CD4-positive, alpha-beta T cell (primary cell): ENCODE data around the gene ETS2. TPM values are rescaled to one million over a fixed set of nuclear protein-coding genes. Genes with fewer than 3 reads are reported as not detected.
A peak's percentile ranks its signal among the peaks of the same experiment; 100 is the strongest.

Experiments used
- ATAC-seq: fragments of 200-7000 bp; cut with Tn5 transposase; one replicate; pipeline ENCODE4 v1.10.0; 2022; ENCODE audit warnings: mild to moderate bottlenecking; ENCODE audit not compliant: poor library complexity
- CTCF ChIA-PET: fragments of 350-600 bp; sonication (Branson Sonifier 250); formaldehyde crosslinking; loops from one replicate; lab custom pipeline; 2021; ENCODE audit warnings: antibody characterized with exemption, inconsistent platforms; lab: Charles Lee
- POLR2A ChIA-PET: fragments of 350-600 bp; sonication (Branson Sonifier 250); formaldehyde crosslinking; loops from one replicate; lab custom pipeline; 2021; ENCODE audit warnings: antibody characterized with exemption, inconsistent platforms; lab: Charles Lee
- DNase-seq, 14 experiments: peaks; one replicate each; pipeline ENCODE4 v3.0.0-alpha.2; 2013 to 2020; ENCODE audit warnings: mixed read lengths in 2 of 14
- H3K27ac ChIP-seq, 2 donors: one replicate each; pipeline versions ENCODE4 v1.5.1 to v1.7.0; 2013; ENCODE audit warnings: low read length in 2 of 2, low read depth in 1 of 2, mild to moderate bottlenecking in 1 of 2
- H3K27me3 ChIP-seq, 2 experiments: 1 replicate in 1 of 2; 2 replicates in 1 of 2; pipeline versions ENCODE4 v1.6.1 to v1.7.0; 2013; ENCODE audit warnings: low read length in 2 of 2, control low read depth in 1 of 2, mild to moderate bottlenecking in 1 of 2, moderate library complexity in 1 of 2; ENCODE audit not compliant: insufficient read depth in 2 of 2, control insufficient read depth in 1 of 2
- H3K36me3 ChIP-seq: one replicate; pipeline ENCODE4 v1.6.1; 2013; ENCODE audit warnings: low read length, control low read depth; ENCODE audit not compliant: insufficient read depth
- H3K4me1 ChIP-seq: one replicate; pipeline ENCODE4 v1.6.1; 2013; ENCODE audit warnings: low read length, control low read depth; ENCODE audit not compliant: insufficient read depth
- H3K4me3 ChIP-seq: one replicate; pipeline ENCODE4 v1.5.1; 2013; ENCODE audit warnings: mild to moderate bottlenecking, low read length, moderate library complexity
- H3K9me3 ChIP-seq, 2 experiments: 1 replicate in 1 of 2; 2 replicates in 1 of 2; pipeline versions ENCODE4 v1.6.1 to v1.7.0; 2013; ENCODE audit warnings: low read length in 2 of 2, mild to moderate bottlenecking in 2 of 2, control low read depth in 1 of 2, moderate library complexity in 1 of 2; ENCODE audit not compliant: control insufficient read depth in 1 of 2, insufficient read depth in 1 of 2
- H3K27ac Mint-ChIP-seq: one replicate; pipeline ENCODE4 v1.8.0; 2020; ENCODE audit warnings: mixed read lengths
- H3K27me3 Mint-ChIP-seq: one replicate; pipeline ENCODE4 v1.8.0; 2021; ENCODE audit warnings: mixed read lengths
- H3K36me3 Mint-ChIP-seq: one replicate; pipeline ENCODE4 v1.8.0; 2021; ENCODE audit warnings: low read depth, mixed read lengths
- H3K4me1 Mint-ChIP-seq: one replicate; pipeline ENCODE4 v1.8.0; 2021; ENCODE audit warnings: low read depth, mixed read lengths
- H3K4me3 Mint-ChIP-seq: one replicate; pipeline ENCODE4 v1.8.0; 2020; ENCODE audit warnings: mild to moderate bottlenecking, mixed read lengths
- H3K9me3 Mint-ChIP-seq: one replicate; pipeline ENCODE4 v1.8.0; 2020; ENCODE audit warnings: mixed read lengths
- intact Hi-C, 2 experiments: fragments of 100-400 bp; cut with DNase I in 1 of 2; cut with micrococcal nuclease in 1 of 2; formaldehyde crosslinking; loops; one replicate each; pipeline versions ENCODE4 v1.15.1 to v1.9.0; 2023 to 2025; cut with DNase I, micrococcal nuclease
- total RNA-seq, 174 experiments: library from RNA in 2 of 174; stranded (reverse) in 2 of 174; gene quantifications; one replicate each; pipeline ENCODE4 v1.2.3 and lab custom pipeline; 2021 to 2026
- TF ChIP-seq, protein P1 (sequence below): fragments of 200-600 bp; IDR thresholded peaks from one replicate; pipeline ENCODE4 v1.8.0; 2022; ENCODE audit warnings: antibody characterized with exemption, mild to moderate bottlenecking

ETS2 gene
- total RNA-seq, 2 experiments from 2014 or later = 11.4 to 13.9 TPM

DNA sequence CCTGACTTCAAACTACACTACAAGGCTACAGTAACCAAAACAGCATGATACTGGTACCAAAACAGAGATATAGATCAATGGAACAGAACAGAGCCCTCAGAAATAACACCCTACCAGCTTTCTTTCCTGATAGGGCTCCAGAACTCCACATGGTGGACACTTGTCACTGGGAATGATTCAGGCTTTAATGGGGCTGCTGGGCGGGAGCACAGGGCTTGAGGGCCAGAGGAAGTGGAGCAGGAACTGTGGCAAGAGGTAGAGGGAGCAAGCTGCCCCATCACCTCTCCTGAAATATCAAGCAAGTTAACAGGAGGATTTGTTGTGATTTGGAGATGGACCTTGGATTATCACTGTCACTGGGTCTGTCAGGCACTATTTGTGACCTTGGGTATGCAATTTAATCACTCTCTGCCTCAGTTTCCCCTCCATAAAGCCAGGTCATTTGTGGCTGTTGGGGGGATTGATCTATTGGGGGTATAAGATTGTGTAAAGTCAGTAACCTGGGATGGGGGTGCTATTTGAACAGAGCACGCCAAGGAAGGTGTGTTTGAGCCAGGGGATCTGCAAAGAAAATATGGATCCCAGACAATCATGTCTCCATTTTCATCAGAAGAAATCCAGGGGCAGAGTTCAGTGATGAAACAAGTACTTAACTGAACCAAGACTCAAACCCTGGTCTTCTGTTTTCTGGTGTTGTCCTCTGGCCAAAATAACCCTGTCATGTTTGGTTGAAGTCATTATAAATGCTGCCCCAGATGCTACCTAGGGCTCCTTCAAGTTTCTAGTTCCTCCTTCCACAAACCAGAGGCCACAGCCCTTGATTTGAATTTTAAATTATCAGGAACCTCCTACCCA, 25.2 kb downstream of the ETS2 start:
- Histone ChIP-seq H3K27me3 (no peaks in the 10 kb centered on the region), H3K4me3 (no peak overlapping the region), H3K4me1 (peaks cover 13% of the 10 kb centered on the region), H3K27ac (peak overlapping the region in 1 of 2 donors; percentile 53), H3K9me3 (peaks cover 0 to 5% of the 10 kb centered on the region in 2 experiments), H3K36me3 (no peaks in the 10 kb centered on the region)
- ChIA-PET POLR2A (interaction anchor here (1.8 kb wide), 1 partner anchor 25 kb away, joined by 7 read pairs; the partner anchor contains the start of gene ETS2), CTCF (no interaction called here)
- Mint-ChIP-seq H3K36me3 (no peaks in the 10 kb centered on the region), H3K27me3 (no peaks in the 10 kb centered on the region), H3K27ac (peak overlapping the region; percentile 3), H3K9me3 (no peaks in the 10 kb centered on the region), H3K4me3 (no peak overlapping the region), H3K4me1 (peaks cover 15% of the 10 kb centered on the region)
- TF ChIP-seq, protein P1, sequence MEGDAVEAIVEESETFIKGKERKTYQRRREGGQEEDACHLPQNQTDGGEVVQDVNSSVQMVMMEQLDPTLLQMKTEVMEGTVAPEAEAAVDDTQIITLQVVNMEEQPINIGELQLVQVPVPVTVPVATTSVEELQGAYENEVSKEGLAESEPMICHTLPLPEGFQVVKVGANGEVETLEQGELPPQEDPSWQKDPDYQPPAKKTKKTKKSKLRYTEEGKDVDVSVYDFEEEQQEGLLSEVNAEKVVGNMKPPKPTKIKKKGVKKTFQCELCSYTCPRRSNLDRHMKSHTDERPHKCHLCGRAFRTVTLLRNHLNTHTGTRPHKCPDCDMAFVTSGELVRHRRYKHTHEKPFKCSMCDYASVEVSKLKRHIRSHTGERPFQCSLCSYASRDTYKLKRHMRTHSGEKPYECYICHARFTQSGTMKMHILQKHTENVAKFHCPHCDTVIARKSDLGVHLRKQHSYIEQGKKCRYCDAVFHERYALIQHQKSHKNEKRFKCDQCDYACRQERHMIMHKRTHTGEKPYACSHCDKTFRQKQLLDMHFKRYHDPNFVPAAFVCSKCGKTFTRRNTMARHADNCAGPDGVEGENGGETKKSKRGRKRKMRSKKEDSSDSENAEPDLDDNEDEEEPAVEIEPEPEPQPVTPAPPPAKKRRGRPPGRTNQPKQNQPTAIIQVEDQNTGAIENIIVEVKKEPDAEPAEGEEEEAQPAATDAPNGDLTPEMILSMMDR = no peak
- intact Hi-C loops = loop anchor here in 1 of 2 experiments (5.0 kb wide), 1 partner anchor 99 kb away; no protein-coding TSS in a partner anchor
- no peak for ATAC-seq
- no peak for DNase-seq

DNA sequence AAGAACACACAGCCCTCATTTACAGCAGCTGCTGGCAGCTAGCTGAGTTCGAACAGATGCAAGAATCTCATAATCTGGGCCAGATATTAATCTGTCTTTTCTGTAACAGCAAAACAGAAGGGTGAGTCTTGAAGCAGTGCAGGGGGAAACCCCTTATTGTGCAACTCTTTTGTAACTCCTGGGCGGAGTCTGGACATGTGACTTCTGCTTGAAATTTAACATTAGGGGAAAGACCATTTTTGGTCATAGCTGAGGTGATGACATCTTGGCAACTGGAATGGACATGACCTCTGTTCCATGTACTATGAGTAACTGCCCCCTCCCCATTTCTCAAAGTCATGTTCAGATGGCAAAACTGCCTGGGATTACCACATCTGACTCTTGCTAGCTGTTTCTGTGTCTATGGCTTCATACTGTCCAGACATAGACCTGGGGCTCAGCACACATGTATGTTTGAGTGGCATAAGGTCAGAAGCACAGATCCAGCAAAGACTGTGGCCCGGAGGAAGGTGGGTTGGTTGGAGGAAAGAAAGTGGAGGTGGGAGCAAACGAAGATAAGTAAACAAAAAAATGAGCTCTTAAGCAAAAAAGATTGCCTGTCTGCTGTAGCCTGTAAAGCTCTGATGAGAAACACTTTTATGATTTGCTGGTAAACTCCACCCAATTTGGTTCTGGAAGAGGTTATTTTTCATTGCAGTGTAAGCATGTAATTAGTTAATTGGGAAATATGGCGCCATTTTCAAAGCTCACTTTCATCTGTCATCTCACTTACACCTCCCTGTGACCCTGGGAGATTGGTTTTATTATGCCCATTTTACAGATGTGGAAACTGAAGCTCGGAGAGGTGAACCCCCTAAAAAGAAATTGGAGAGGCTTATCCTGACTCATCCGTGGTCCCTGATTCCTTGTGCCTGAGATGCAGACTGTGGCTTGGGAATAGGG, 26.1 kb downstream of the ETS2 start:
- peaks cover 0 to 3% of the 10 kb centered on the region in 2 experiments for H3K9me3 ChIP-seq
- Mint-ChIP-seq H3K9me3 (no peaks in the 10 kb centered on the region), H3K4me3 (no peak overlapping the region), H3K36me3 (no peaks in the 10 kb centered on the region), H3K4me1 (peaks cover 15% of the 10 kb centered on the region), H3K27ac (peak overlapping the region; percentile 3), H3K27me3 (no peaks in the 10 kb centered on the region)
- peaks cover 13% of the 10 kb centered on the region for H3K4me1 ChIP-seq
- H3K27ac ChIP-seq = peak overlapping the region in 1 of 2 donors; percentile 53
- peak in 5 of 14 experiments; percentile 6 to 85 (median 63) for DNase-seq
- POLR2A ChIA-PET = interaction anchor here (0.6 to 1.8 kb wide), 3 partner anchors 26 to 516 kb away, joined by 3 to 7 read pairs (median 4); partner anchors contain the start of gene ETS2
- peak; percentile 87 for ATAC-seq
- H3K4me3 ChIP-seq = no peak overlapping the region
- TF ChIP-seq, protein P1 = no peak
- H3K27me3 ChIP-seq = no peaks in the 10 kb centered on the region
- CTCF ChIA-PET = no interaction called here
- intact Hi-C loops = loop anchor here in 1 of 2 experiments (5.0 kb wide), 1 partner anchor 99 kb away; no protein-coding TSS in a partner anchor
- no peaks in the 10 kb centered on the region for H3K36me3 ChIP-seq

DNA sequence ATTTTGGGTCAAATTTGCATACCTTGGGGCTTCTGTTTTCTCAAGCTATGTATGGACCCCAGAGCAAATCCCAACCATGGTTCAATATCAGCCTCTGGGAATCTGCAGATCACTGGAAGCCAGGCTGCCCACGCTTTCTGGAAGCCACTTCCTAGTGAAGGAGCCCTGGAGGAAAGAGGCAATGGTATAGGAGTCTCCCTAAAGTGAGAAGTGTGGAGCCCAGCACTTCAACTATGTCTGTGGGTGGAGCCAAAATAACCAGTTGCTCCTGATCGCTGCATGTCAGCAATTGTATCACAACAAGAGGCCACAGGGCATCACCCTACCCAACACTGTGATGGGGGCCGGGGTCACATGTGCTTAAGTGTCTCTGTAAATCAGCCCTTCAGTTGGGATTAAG, 26.9 kb downstream of the ETS2 start:
- H3K9me3 Mint-ChIP-seq = no peaks in the 10 kb centered on the region
- DNase-seq (no peak), ATAC-seq (no peak)
- Histone ChIP-seq H3K36me3 (no peaks in the 10 kb centered on the region), H3K4me3 (no peak overlapping the region), H3K27ac (no peak overlapping the region), H3K27me3 (no peaks in the 10 kb centered on the region), H3K9me3 (no peaks in the 10 kb centered on the region), H3K4me1 (peaks cover 13% of the 10 kb centered on the region)
- no peaks in the 10 kb centered on the region for H3K36me3 Mint-ChIP-seq
- H3K4me1 Mint-ChIP-seq = peaks cover 15% of the 10 kb centered on the region
- TF ChIP-seq, protein P1 = no peak
- no peak overlapping the region for H3K4me3 Mint-ChIP-seq
- POLR2A ChIA-PET = interaction anchor here (0.6 to 1.8 kb wide), 2 partner anchors 27 to 515 kb away, joined by 3 to 7 read pairs; partner anchors contain the start of gene ETS2
- CTCF ChIA-PET = no interaction called here
- no peak overlapping the region for H3K27ac Mint-ChIP-seq
- H3K27me3 Mint-ChIP-seq = no peaks in the 10 kb centered on the region
- intact Hi-C loops = loop anchor here in 1 of 2 experiments (5.0 kb wide), 1 partner anchor 100 kb away; no protein-coding TSS in a partner anchor
